Ectodermal cell (in vitro differentiated cells): ENCODE measurements around the gene HDDC3.
"Not testable (repeated sequence)": the region's sequence is repeated elsewhere in the genome, so short reads cannot be mapped to it uniquely, and the experiment has no call there.

Experiments
- H3K27ac ChIP-seq: 2 replicates; pipeline ENCODE4 v1.7.0; 2013; ENCODE audit warnings: mild to moderate bottlenecking, low read depth, low read length; ENCODE audit not compliant: insufficient read depth, poor library complexity, severe bottlenecking
- H3K27me3 ChIP-seq: 2 replicates; pipeline ENCODE4 v1.7.0; 2013; ENCODE audit warnings: mild to moderate bottlenecking, low read length; ENCODE audit not compliant: insufficient read depth, control insufficient read depth, poor library complexity, severe bottlenecking
- H3K36me3 ChIP-seq: one replicate; pipeline ENCODE4 v1.7.0; 2013; ENCODE audit warnings: low read length; ENCODE audit not compliant: control insufficient read depth, insufficient read depth
- H3K4me1 ChIP-seq: one replicate; pipeline ENCODE4 v1.7.0; 2013; ENCODE audit warnings: low read length; ENCODE audit not compliant: control insufficient read depth, insufficient read depth
- H3K4me3 ChIP-seq: 2 replicates; pipeline ENCODE4 v1.7.0; 2013; ENCODE audit warnings: low read depth, low read length, control low read depth; ENCODE audit not compliant: insufficient read depth
- H3K9me3 ChIP-seq: 2 replicates; pipeline ENCODE4 v1.7.0; 2013; ENCODE audit warnings: mild to moderate bottlenecking, low read length, moderate library complexity; ENCODE audit not compliant: control insufficient read depth
- WGBS, 2 experiments: methylation state at CpG; one replicate each; pipeline ENCODE4 v1.1.7; 2013; ENCODE audit warnings: missing lambda C conversion rate in 2 of 2; 5-methylcytosine and 5-hydroxymethylcytosine counted together

The HDDC3 gene

DNA sequence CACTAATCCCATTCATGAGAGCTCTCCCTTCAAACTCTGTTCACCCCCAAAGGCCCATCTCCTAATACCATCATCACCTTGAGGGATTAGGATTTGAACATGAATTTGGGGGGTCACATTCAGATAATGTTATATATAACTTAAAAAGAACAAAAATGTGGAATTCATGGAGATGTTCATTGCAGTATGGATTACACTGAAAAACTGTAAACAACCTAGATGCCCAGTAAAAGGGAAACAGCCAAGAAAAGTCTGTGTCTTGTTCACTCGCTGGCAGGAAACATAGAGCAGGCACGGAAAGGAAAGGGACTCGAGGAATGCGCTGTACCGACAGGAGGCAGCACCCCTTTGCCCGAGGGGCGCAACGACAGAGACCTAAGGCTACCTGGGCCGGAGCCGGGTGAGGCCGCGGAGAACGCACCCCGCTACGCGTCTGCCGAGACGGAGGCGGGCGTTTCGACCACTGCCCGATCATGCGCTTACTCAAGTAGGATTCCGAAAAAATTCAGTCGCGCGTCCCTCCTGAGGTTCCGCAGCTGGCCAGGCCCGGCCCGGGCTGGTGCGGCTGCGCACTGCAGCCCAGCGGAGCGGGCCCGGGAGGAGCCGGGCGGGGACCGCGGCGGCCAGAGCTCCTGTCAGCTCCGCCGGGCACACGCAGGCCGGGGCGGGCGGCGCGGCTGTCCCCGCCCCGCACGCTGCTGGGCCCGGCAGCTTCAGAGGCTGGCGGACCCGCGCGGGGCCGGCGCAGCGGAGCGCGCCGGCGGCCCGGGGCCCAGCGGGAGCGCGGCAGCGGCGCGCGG is 30.1 kb downstream of the HDDC3 start:
- Histone ChIP-seq H3K27me3 (peaks cover 18% of the 10 kb centered on the region), H3K9me3 (no peaks in the 10 kb centered on the region), H3K4me1 (peaks cover 8% of the 10 kb centered on the region), H3K27ac (no peak overlapping the region), H3K4me3 (peak overlapping the region; percentile 47), H3K36me3 (peaks cover 3% of the 10 kb centered on the region)
- 0% methylated on average over 71 of the region's 71 CpGs for WGBS, 2 experiments

DNA sequence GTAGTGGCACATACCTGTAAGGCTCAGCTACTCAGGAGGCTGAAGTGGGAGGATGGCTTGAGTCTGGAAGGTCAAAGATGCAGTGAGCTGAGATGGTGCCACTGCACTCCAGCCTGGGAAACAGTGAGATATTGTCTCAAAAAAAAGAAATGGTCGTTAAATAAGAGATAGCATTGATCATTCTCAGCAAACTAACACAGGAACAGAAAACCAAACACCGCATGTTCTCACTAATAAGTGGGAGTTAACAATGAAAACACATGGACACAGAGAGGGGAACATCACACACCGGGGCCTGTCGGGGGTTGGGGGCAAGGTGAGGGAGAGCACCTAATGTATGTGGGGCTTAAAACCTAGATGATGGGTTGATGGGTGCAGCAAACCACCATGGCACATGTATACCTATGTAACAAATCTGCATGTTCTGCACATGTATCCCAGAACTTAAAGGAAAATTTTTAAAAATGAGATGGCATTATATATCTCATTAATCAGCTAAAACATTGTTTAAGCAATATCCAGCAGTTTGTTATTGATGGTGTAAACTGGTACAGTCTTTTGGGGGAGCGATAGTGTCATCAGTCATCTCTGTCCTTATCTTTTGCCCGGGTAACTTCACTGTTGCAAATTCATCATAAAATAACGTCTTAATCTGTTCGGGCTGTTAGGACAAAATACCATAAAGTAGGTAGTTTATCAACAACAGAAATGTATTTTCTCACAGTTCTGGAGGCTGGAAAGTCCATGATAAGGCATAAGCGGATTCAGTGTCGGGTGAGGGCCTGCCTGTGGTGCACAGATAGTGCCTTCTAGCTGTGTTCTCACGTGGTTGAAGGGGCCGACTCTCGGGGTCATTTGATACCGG is 30.9 kb downstream of the HDDC3 start:
- Histone ChIP-seq H3K4me1 (peaks cover 8% of the 10 kb centered on the region), H3K27me3 (peaks cover 18% of the 10 kb centered on the region), H3K9me3 (no peaks in the 10 kb centered on the region), H3K27ac (no peak overlapping the region), H3K4me3 (no peak overlapping the region), H3K36me3 (peaks cover 3% of the 10 kb centered on the region)
- WGBS, 2 experiments, result 71 to 73% methylated on average over 13 to 14 of the region's 14 CpGs

DNA sequence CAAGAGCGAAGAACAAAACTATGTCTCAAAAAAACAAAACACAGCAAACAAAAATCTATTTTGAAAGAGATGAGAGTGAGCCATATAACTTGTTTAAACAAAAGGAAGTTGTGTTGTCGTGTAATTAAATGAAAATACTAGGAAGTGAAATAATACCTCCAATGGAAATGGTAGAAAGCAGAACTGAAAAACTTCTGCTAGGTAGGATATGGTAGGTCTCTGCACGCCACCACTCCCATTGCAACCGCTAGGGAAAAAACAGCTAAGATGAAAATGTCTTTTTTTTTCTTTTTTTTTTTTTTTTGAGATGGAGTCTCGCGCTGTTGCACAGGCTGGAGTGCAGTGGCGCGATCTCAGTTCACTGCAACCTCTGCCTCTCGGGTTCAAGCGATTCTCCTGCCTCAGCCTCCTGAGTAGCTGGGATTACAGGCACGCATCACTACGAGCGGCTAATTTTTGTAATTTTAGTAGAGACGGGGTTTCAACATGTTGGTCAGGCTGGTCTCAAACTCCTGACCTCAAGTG is 35.2 kb downstream of the HDDC3 start:
- H3K4me1 ChIP-seq, result not testable (repeated sequence)

DNA sequence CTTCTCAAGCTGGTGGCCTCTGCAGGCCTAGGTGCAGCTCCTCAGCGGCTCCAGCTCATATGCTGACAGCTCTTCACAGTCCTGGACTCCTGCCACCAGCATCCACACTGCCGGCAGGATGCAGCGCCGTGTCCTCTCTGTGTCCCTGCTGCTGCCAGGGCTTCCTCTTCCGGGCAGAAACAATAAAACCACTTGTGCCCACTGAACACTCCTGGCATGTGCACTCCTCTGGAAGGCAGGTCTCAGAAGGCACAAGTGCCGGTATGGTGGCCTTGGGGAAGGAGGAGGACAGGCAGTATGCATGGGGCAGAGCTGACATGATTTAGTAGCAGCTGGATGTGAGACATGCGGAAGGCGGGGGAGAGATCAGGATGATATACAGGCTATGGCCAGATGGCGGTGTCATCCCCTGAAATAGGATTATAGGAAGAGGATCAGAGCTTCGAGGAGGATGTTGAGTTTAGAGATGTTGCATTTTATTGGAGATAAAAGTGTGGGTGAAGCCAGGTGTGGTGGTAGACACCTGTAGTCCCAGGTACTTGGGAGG is 36.7 kb downstream of the HDDC3 start:
- Histone ChIP-seq H3K4me3 (no peak overlapping the region), H3K27ac (no peak overlapping the region), H3K4me1 (no peaks in the 10 kb centered on the region), H3K27me3 (no peaks in the 10 kb centered on the region), H3K9me3 (no peaks in the 10 kb centered on the region), H3K36me3 (no peaks in the 10 kb centered on the region)
- WGBS, 2 experiments, result 85 to 91% methylated on average over 10 of the region's 10 CpGs

More for the DNA sequence above, 35.2 kb downstream of the HDDC3 start:
- not testable (repeated sequence) for H3K36me3 ChIP-seq, H3K4me3 ChIP-seq, H3K9me3 ChIP-seq, H3K27me3 ChIP-seq, H3K27ac ChIP-seq
- WGBS, 2 experiments, result 90 to 94% methylated on average over 13 to 14 of the region's 14 CpGs

DNA sequence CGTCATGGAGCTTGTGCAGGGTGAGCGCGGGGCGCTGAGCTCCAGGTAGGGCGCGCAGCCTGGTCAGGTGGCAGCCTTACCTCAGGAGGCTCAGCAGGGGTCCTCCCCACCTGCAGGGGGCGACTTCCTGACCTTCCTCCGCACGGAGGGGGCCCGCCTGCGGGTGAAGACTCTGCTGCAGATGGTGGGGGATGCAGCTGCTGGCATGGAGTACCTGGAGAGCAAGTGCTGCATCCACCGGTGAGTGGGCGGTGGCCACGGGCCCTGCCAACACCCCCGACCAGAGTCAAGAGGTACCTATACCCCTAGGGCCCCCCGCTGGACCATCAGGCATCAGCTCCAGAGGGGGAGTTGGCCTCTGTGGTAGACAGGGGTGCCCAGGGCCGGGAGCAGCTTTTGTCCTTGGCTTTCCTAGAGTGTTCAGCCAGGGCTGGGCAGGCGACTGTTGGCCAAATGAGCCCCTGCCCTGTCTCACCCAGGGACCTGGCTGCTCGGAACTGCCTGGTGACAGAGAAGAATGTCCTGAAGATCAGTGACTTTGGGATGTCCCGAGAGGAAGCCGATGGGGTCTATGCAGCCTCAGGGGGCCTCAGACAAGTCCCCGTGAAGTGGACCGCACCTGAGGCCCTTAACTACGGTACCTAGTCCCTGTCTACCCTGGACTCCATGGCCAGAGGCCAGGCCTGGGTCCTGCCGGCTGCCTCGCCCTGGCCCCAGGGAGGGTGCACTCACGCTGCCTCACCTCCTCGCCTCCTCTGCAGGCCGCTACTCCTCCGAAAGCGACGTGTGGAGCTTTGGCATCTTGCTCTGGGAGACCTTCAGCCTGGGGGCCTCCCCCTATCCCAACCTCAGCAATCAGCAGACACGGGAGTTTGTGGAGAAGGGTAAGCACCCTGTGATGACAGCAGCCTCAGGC is 38.9 kb downstream of the HDDC3 start:
- 92 to 94% methylated on average over 33 of the region's 33 CpGs for WGBS, 2 experiments
- Histone ChIP-seq H3K27ac (no peak overlapping the region), H3K27me3 (no peaks in the 10 kb centered on the region), H3K4me3 (no peak overlapping the region), H3K4me1 (peaks cover 4% of the 10 kb centered on the region), H3K9me3 (no peaks in the 10 kb centered on the region), H3K36me3 (no peaks in the 10 kb centered on the region)

DNA sequence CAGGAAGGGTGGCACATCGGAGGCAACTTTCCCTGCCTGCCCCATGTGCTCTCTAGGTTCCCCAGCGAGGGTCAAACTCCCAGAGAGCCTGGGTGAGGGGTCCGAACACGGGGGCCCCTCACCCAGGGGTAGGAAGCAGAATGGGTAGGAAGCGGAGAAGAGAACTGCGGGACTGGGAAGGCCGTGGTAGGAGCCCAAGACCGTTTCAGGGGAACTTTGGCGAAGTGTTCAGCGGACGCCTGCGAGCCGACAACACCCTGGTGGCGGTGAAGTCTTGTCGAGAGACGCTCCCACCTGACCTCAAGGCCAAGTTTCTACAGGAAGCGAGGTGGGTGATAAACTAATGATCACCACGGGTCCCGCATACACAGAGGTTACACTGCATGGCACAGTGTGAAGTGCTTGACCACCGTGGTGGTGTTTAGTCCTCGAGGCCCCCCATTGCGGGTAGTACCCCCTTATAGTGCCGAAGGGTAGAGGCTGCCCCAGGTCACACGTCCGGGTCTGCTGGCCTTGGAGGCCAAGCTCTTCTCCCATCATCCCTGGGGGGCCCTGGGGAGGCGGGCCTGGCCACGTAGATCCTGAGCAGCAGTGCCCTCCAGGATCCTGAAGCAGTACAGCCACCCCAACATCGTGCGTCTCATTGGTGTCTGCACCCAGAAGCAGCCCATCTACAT is 39.7 kb downstream of the HDDC3 start:
- Histone ChIP-seq H3K27me3 (no peaks in the 10 kb centered on the region), H3K36me3 (no peaks in the 10 kb centered on the region), H3K4me3 (no peak overlapping the region), H3K9me3 (no peaks in the 10 kb centered on the region), H3K27ac (no peak overlapping the region), H3K4me1 (peaks cover 4% of the 10 kb centered on the region)
- 94% methylated on average over 29 of the region's 29 CpGs for WGBS, 2 experiments

DNA sequence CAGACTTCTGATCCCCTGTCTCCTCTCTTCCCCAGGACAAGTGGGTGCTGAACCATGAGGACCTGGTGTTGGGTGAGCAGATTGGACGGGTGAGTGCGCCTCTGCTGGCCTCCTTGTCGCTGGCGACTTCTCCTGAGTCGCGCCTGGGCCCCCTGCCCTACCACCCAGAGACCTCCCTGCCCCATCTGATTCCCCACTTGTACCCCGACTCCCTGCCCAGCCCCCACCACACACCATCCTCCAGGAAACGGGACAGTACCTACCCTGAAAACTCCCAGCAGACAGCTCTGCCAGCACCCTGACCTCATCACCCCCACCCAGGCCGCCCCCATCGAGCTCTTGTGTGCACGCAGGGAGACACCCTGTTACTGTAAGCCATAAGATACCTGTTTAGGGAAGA is 40.3 kb downstream of the HDDC3 start:
- H3K4me3 ChIP-seq, result no peak overlapping the region
- peaks cover 4% of the 10 kb centered on the region for H3K4me1 ChIP-seq
- no peaks in the 10 kb centered on the region for H3K36me3 ChIP-seq
- WGBS, 2 experiments, result 91 to 93% methylated on average over 11 of the region's 11 CpGs
- no peaks in the 10 kb centered on the region for H3K27me3 ChIP-seq
- H3K27ac ChIP-seq, result no peak overlapping the region
- H3K9me3 ChIP-seq, result no peaks in the 10 kb centered on the region

DNA sequence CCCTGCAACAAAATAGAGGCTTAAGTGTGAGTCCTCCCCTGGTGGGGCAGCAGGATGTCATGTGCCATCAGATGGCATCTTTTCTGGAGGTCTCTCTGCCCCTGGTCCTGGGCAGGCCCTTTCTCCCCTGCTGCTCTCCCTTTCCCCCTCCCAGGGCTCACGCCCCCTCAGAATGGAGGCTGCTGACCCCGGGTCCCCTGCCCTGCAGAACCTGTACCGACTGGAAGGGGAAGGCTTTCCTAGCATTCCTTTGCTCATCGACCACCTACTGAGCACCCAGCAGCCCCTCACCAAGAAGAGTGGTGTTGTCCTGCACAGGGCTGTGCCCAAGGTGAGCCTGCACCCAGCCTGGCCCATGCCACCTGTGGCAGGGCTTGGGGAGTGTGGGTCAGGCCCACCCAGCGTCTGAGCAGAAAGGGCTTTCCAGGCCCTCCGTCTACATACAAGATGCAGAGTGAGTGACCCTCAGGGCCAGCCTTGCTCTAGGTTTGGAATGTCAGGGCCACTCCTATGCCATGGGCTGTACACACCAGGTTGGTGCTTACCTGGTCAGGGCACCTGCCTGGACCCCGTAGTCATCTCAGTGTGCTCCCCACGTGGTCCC is 40.9 kb downstream of the HDDC3 start:
- Histone ChIP-seq H3K27me3 (no peaks in the 10 kb centered on the region), H3K36me3 (no peaks in the 10 kb centered on the region), H3K4me3 (no peak overlapping the region), H3K9me3 (no peaks in the 10 kb centered on the region), H3K4me1 (peaks cover 4% of the 10 kb centered on the region), H3K27ac (no peak overlapping the region)
- WGBS, 2 experiments, result 88 to 94% methylated on average over 8 of the region's 8 CpGs

DNA sequence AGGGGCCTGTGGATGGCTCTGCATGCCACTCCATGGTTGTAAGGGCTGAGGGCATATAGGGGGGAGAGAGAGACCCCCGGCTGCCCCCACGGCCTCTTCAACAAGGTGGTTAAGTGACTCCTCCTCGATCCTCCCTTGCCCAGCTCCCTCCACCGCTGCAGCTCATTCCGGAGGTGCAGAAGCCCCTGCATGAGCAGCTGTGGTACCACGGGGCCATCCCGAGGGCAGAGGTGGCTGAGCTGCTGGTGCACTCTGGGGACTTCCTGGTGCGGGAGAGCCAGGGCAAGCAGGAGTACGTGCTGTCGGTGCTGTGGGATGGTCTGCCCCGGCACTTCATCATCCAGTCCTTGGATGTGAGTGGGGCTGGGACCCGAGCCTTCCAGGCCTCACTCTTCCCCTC is 41.5 kb downstream of the HDDC3 start:
- no peak overlapping the region for H3K4me3 ChIP-seq
- no peaks in the 10 kb centered on the region for H3K36me3 ChIP-seq
- no peak overlapping the region for H3K27ac ChIP-seq
- no peaks in the 10 kb centered on the region for H3K9me3 ChIP-seq
- H3K4me1 ChIP-seq, result peaks cover 4% of the 10 kb centered on the region
- no peaks in the 10 kb centered on the region for H3K27me3 ChIP-seq
- WGBS, 2 experiments, result 85 to 86% methylated on average over 12 of the region's 12 CpGs
